Mammary epithelial cell (primary cell): Measurements from ENCODE around the gene FGF14.

Experiments
- CTCF ChIP-seq, 2 donors: IDR thresholded peaks in 1 of 2; conservative IDR thresholded peaks in 1 of 2; 2 replicates each; pipeline ENCODE4 v1.5.1; 2011 to 2012; ENCODE audit warnings: inconsistent platforms in 2 of 2, low read length in 2 of 2, mild to moderate bottlenecking in 2 of 2, control low read depth in 1 of 2, low read depth in 1 of 2; ENCODE audit not compliant: insufficient read depth in 1 of 2; ENCODE audit errors: extremely low read depth in 1 of 2
- EZH2 ChIP-seq: IDR thresholded peaks from 2 replicates; pipeline ENCODE4 v1.6.1; 2012; ENCODE audit warnings: low read length, inconsistent platforms, borderline replicate concordance

- TF ChIP-seq CTCF (conservative IDR thresholded peaks at IDR 0.05 in 1 of 2, IDR thresholded peaks at IDR 0.05 in 1 of 2; ENCODE audit: extremely low read depth in 1 of 2, insufficient read depth in 1 of 2, low read depth in 1 of 2, low read length in 2 of 2) (no peak), EZH2 (no peak)
These were observed 703.4 kb downstream of the FGF14 start for GRCh38 chr13:101698400-101698799.
